Chondrocyte (in vitro differentiated cells): ENCODE results near the gene PPP6R2. TPM values are rescaled to one million over a fixed set of nuclear protein-coding genes. Genes with fewer than 3 reads are reported as not detected.
A peak's percentile ranks its signal among the peaks of the same experiment; 100 is the strongest.

Source experiments
- DNase-seq: peaks from one replicate; pipeline ENCODE4 v3.0.0; 2021; ENCODE audit warnings: mixed read lengths, low spot score
- H3K27ac Mint-ChIP-seq: one replicate; pipeline ENCODE4 v1.8.0; 2021; ENCODE audit warnings: mild to moderate bottlenecking, moderate library complexity, mixed read lengths; ENCODE audit not compliant: unreplicated experiment
- H3K27me3 Mint-ChIP-seq: 2 replicates; pipeline ENCODE4 v1.8.0; 2021; ENCODE audit warnings: low read depth, mixed read lengths
- H3K36me3 Mint-ChIP-seq: 2 replicates; pipeline ENCODE4 v1.8.0; 2021; ENCODE audit warnings: low read depth, mixed read lengths
- H3K4me1 Mint-ChIP-seq: 2 replicates; pipeline ENCODE4 v1.8.0; 2021; ENCODE audit warnings: low read depth, mild to moderate bottlenecking, mixed read lengths
- H3K4me3 Mint-ChIP-seq: one replicate; pipeline ENCODE4 v1.8.0; 2021; ENCODE audit warnings: mild to moderate bottlenecking, moderate library complexity, mixed read lengths; ENCODE audit not compliant: unreplicated experiment
- H3K9me3 Mint-ChIP-seq: 2 replicates; pipeline ENCODE4 v1.8.0; 2021; ENCODE audit warnings: low read depth, mixed read lengths
- total RNA-seq: library from RNA; stranded (reverse); gene quantifications from 3 replicates; pipeline ENCODE4 v1.2.1, GENCODE V29; 2021
- TF ChIP-seq, protein P1 (sequence below): fragments of 200-600 bp; sonication (generic); IDR thresholded peaks from 2 replicates; pipeline ENCODE4 v1.5.0; 2021; ENCODE audit warnings: antibody characterized with exemption, mild to moderate bottlenecking, moderate library complexity

Gene PPP6R2
- total RNA-seq, 1 donor from 2014 or later = 47.1 TPM

DNA sequence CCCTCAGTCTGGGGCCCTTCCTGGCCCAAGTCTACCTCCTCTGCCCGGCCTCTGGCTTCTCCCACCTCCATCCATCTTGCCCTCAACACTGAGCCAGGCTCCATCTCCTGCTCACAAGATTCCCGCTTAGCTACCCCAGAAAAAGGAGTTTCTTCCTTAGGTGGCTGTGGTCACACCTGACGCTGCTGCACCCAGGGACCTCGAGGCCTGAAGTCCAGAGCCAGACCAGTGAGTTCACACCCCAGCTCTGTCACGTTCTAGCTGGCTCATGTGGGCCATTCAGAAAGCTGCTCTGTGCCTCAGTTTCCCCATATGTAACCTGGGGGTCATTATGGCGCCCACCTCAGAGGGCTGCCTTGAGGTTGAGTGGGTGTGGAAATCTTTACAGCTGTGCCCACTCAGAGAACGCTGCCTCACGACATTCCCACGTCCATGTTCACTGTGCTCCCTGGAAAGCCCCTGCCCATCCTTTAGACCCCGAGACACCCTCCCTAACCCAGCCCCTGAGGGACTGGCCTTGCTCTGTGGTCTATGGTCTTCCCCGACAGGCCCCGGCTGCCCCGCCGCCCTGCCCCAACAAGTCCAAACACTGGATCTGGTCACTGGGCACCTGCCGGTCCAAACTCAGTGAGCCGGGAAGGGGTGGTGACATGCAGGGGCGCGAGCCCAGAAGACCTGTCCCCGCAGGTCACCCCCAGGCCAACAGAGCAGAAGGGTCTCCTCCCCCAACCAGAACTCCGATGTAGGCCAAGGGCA, 45.4 kb upstream of the PPP6R2 start:
- TF ChIP-seq, protein P1, sequence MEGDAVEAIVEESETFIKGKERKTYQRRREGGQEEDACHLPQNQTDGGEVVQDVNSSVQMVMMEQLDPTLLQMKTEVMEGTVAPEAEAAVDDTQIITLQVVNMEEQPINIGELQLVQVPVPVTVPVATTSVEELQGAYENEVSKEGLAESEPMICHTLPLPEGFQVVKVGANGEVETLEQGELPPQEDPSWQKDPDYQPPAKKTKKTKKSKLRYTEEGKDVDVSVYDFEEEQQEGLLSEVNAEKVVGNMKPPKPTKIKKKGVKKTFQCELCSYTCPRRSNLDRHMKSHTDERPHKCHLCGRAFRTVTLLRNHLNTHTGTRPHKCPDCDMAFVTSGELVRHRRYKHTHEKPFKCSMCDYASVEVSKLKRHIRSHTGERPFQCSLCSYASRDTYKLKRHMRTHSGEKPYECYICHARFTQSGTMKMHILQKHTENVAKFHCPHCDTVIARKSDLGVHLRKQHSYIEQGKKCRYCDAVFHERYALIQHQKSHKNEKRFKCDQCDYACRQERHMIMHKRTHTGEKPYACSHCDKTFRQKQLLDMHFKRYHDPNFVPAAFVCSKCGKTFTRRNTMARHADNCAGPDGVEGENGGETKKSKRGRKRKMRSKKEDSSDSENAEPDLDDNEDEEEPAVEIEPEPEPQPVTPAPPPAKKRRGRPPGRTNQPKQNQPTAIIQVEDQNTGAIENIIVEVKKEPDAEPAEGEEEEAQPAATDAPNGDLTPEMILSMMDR = no peak
- Mint-ChIP-seq H3K36me3 (no peaks in the 10 kb centered on the region), H3K27ac (peak overlapping the region; percentile 70), H3K4me1 (peaks cover 73% of the 10 kb centered on the region), H3K9me3 (no peaks in the 10 kb centered on the region), H3K4me3 (no peak overlapping the region), H3K27me3 (no peaks in the 10 kb centered on the region)
- no peak for DNase-seq

DNA sequence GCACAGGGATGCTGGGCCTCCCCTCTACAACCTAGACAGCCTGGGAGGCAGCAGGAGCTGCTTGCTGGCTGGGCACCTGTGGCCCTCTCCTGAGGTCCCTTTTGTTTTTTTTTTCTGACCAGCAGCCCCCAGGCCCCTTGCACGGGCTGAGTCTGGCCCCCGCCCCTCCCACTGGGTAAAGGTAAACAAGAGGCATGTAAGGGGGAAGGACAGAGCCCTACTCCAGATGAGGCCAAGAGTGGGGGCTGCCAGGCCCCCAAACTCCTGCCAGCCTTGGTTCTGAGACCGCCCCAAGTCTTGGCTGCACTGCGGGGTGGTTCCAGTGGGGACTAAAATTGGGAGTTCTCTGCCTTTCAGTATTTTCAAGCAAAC, 44.9 kb upstream of the PPP6R2 start:
- H3K27me3 Mint-ChIP-seq = no peaks in the 10 kb centered on the region
- peak overlapping the region; percentile 54 for H3K27ac Mint-ChIP-seq
- H3K4me3 Mint-ChIP-seq = no peak overlapping the region
- DNase-seq = no peak
- H3K9me3 Mint-ChIP-seq = no peaks in the 10 kb centered on the region
- TF ChIP-seq, protein P1 = no peak
- H3K36me3 Mint-ChIP-seq = no peaks in the 10 kb centered on the region
- H3K4me1 Mint-ChIP-seq = peaks cover 74% of the 10 kb centered on the region

DNA sequence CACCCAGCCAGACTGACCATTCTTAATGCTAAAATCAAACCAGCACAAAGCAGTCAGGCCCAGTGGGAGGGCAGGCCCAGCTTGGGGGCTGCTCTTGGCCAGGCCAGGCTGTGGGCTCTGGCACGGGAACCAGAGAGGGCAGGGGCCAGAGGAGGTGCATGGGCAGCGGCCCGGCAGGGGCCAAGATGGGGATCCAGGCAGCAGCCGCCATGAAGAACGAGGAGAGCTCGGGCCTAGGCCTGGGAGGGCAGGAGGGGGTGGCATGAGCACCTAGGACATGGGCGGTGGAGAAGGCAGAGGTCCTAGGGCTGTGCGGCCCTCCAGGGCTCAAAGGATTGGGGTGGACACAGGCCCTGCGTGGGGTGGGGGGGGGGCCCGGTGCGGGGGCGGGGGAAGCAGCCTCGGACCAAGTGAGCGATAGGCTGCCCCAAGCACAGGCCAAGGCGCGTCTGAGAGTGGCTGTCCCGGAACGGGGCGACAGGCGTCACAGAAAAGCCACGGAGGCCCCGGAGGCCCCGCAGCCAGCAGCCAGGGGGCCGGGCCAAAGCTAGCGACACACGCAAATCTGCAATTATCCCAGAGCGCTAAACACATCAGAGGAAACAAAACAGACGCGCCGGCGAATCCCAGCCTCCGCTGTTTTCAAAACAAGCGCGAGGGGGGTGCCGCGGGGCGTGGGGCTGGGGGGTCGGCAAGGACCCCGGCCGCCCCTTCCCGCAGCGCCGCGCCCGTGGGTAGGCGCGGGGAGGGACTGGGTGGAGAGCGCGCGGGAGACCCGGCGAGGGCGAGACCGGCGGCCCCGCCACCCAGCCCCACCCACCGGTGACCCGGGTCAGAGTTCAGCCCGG, 44.0 kb upstream of the PPP6R2 start:
- H3K27me3 Mint-ChIP-seq = no peaks in the 10 kb centered on the region
- TF ChIP-seq, protein P1 = no peak
- peaks cover 78% of the 10 kb centered on the region for H3K4me1 Mint-ChIP-seq
- no peak overlapping the region for H3K4me3 Mint-ChIP-seq
- no peak overlapping the region for H3K27ac Mint-ChIP-seq
- DNase-seq = no peak
- no peaks in the 10 kb centered on the region for H3K36me3 Mint-ChIP-seq
- no peaks in the 10 kb centered on the region for H3K9me3 Mint-ChIP-seq

GRCh38 chr22:50299785-50300619, 43.1 kb upstream of the PPP6R2 start:
- Mint-ChIP-seq H3K4me3 (no peak overlapping the region), H3K9me3 (no peaks in the 10 kb centered on the region), H3K27me3 (no peaks in the 10 kb centered on the region), H3K27ac (no peak overlapping the region), H3K4me1 (peaks cover 78% of the 10 kb centered on the region), H3K36me3 (no peaks in the 10 kb centered on the region)
- TF ChIP-seq, protein P1 = no peak
- DNase-seq = no peak
